Middle frontal gyrus (tissue), 1 donor: ENCODE results near the gene ATP10B.

Source experiments
- DNase-seq: peaks from one replicate; pipeline ENCODE4 v3.0.0-alpha.2; 2015; ENCODE audit warnings: low spot score; ENCODE audit errors: extremely low spot score

The ATP10B gene

GRCh38 chr5:160692271-160692670, 159.7 kb downstream of the ATP10B start:
- DNase-seq = no peak

GRCh38 chr5:160685695-160686094, 166.3 kb downstream of the ATP10B start:
- DNase-seq = no peak

GRCh38 chr5:160685219-160685618, 166.8 kb downstream of the ATP10B start:
- no peak for DNase-seq

- DNase-seq = no peak
These were observed 172.3 kb downstream of the ATP10B start for GRCh38 chr5:160679567-160680309.

- no peak for DNase-seq
These were observed 176.0 kb downstream of the ATP10B start for GRCh38 chr5:160675988-160676387.

- no peak for DNase-seq
These were observed 177.1 kb downstream of the ATP10B start for GRCh38 chr5:160674901-160675300.

- DNase-seq = no peak
These were observed 179.5 kb downstream of the ATP10B start for GRCh38 chr5:160672521-160672920.

GRCh38 chr5:160668356-160668755, 183.7 kb downstream of the ATP10B start:
- no peak for DNase-seq

GRCh38 chr5:160667160-160667559, 184.9 kb downstream of the ATP10B start:
- no peak for DNase-seq

- DNase-seq = no peak
These were observed 186.6 kb downstream of the ATP10B start for GRCh38 chr5:160665460-160665859.

- DNase-seq = no peak
These were observed 191.9 kb downstream of the ATP10B start for GRCh38 chr5:160660132-160660531.

- no peak for DNase-seq
These were observed 194.2 kb downstream of the ATP10B start for GRCh38 chr5:160657622-160658458.

GRCh38 chr5:160657068-160657507, 194.9 kb downstream of the ATP10B start:
- no peak for DNase-seq

GRCh38 chr5:160655717-160656116, 196.3 kb downstream of the ATP10B start:
- no peak for DNase-seq

GRCh38 chr5:160651692-160652645, 200.0 kb downstream of the ATP10B start:
- DNase-seq = no peak

GRCh38 chr5:160649304-160649703, 202.7 kb downstream of the ATP10B start:
- DNase-seq = no peak

- no peak for DNase-seq
These were observed 206.0 kb downstream of the ATP10B start for GRCh38 chr5:160646033-160646432.

GRCh38 chr5:160643616-160644240, 208.3 kb downstream of the ATP10B start:
- no peak for DNase-seq

- no peak for DNase-seq
These were observed 210.6 kb downstream of the ATP10B start for GRCh38 chr5:160641405-160641804.

GRCh38 chr5:160640406-160640805, 211.6 kb downstream of the ATP10B start:
- no peak for DNase-seq

- DNase-seq = no peak
These were observed 213.8 kb downstream of the ATP10B start for GRCh38 chr5:160638161-160638742.
